ENCODE measurements around the gene ATP6V0B.

DNA sequence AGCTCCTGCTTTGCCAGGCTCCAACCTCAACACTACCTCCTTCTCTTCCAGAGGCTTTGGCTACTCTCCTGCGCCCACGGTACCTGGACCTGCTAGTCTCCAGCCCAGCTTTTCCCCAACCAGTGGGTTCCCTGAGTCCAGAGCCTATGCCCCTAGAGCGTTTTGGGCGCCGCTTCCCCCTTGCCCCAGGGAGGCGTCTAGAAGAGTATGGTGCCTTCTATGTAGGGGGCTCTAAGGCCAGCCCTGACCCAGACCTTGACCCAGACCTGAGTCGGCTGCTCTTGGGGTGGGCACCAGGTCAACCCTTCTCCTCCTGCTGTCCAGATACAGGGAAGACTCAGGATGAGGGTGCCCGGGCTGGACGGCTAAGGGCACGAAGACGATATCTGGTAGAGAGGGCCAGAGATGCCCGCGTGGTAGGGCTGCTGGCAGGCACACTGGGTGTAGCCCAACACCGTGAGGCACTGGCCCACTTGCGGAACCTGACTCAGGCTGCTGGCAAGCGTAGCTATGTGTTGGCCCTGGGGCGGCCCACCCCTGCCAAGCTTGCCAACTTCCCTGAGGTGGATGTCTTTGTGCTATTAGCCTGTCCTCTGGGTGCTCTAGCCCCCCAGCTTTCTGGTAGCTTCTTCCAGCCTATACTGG lies 3.3 kb upstream of the ATP6V0B start:
- TF ChIP-seq, protein P1, sequence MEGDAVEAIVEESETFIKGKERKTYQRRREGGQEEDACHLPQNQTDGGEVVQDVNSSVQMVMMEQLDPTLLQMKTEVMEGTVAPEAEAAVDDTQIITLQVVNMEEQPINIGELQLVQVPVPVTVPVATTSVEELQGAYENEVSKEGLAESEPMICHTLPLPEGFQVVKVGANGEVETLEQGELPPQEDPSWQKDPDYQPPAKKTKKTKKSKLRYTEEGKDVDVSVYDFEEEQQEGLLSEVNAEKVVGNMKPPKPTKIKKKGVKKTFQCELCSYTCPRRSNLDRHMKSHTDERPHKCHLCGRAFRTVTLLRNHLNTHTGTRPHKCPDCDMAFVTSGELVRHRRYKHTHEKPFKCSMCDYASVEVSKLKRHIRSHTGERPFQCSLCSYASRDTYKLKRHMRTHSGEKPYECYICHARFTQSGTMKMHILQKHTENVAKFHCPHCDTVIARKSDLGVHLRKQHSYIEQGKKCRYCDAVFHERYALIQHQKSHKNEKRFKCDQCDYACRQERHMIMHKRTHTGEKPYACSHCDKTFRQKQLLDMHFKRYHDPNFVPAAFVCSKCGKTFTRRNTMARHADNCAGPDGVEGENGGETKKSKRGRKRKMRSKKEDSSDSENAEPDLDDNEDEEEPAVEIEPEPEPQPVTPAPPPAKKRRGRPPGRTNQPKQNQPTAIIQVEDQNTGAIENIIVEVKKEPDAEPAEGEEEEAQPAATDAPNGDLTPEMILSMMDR (IDR thresholded peaks at IDR 0.05), result no peak
- no peak for TF ChIP-seq POLR2A (IDR thresholded peaks at IDR 0.05)

Measured in body of pancreas (tissue), 4 donors.